ENCODE results near the gene TOR4A. TPM values are rescaled to one million over a fixed set of nuclear protein-coding genes. Genes with fewer than 3 reads are reported as not detected.
"Not testable (repeated sequence)": the region's sequence is repeated elsewhere in the genome, so short reads cannot be mapped to it uniquely, and the experiment has no call there.

Gene TOR4A
- polyA plus RNA-seq, 3 donors: 3.7 to 4.3 (median 4.2) TPM

DNA sequence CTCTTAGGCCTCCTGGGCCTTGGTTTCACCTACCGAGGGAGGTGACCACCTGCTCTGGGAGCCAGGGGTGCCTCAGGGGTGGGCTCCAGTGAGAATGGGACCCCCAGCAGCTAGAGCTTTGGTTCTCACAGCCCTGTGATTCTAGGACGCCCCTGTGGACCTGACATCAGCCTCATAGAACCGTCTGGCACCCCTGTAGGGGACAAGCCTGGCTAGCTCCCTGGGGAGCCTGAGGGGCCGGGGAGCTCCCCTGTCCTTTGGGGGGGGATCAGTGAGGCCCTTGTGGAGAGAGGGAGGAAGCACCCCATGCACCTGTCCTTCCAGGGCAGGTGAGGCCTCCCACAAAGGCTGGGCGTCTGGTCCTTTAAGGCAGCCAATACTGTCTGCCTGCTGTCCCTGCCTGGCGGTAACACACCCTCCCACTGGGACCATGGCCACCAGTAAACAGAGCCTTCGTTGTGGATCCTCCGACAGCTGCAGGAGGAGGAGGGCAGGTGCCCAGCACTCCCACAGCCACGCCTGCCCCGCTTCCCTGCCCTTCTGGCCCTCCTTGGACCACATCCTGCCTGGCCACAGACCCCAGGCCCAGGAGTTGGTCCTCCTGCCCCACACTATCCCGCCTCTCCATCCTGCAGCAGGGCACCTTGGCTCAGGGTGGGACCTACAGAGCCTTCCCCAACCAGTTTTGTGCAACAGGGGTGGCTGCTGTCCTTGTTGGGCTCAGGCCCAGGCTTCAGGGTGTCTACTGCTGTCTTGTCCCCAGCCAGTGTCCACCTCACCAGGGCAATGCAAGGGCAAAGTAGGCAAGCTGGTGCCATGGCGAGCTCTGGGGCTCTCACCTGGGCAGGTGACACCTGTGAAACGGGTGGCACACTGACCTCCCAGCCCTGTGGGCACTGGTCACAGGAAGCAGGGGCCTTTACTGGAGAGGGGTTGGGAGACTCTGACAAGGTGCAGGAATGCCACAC is 39.5 kb upstream of the TOR4A start:
- no peak for DNase-seq (ENCODE audit: low read depth in 3 of 3, low spot score in 2 of 3)

DNA sequence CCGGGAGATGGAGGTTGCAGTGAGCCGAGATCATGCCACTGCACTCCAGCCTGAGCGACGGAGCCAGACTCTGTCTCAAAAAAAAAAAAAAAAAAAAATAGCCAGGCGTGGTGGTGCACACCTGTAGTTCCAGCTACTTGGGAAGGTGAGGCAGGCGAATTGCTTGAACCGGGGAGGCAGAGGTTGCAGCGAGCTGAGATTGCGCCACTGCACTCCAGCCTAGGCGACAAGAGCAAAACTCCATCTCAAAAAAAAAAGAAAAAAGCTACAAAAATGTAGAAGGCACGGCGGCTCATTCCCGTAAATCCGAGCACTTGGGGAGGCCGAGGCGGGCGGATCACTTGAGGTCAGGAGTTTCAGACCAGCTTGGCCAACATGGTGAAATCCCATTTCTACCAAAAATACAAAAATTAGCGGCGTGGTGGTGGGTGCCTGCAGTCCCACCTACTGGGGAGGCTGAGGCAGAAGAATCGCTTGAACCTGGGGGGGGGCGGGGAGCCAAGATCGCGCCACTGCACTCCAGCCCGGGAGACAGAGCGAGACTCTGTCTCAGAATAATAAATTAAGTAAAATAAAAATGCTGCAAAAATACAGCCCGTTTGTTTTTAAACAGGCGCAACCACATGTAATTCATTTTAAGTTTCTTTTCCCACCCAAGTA is 37.9 kb upstream of the TOR4A start:
- not testable (repeated sequence) for DNase-seq (ENCODE audit: low read depth in 3 of 3, low spot score in 2 of 3)

GRCh38 chr9:137240318-137240840 is 37.1 kb upstream of the TOR4A start:
- peak in 1 of 3 donors; percentile 60 for DNase-seq (ENCODE audit: low read depth in 3 of 3, low spot score in 2 of 3)

DNA sequence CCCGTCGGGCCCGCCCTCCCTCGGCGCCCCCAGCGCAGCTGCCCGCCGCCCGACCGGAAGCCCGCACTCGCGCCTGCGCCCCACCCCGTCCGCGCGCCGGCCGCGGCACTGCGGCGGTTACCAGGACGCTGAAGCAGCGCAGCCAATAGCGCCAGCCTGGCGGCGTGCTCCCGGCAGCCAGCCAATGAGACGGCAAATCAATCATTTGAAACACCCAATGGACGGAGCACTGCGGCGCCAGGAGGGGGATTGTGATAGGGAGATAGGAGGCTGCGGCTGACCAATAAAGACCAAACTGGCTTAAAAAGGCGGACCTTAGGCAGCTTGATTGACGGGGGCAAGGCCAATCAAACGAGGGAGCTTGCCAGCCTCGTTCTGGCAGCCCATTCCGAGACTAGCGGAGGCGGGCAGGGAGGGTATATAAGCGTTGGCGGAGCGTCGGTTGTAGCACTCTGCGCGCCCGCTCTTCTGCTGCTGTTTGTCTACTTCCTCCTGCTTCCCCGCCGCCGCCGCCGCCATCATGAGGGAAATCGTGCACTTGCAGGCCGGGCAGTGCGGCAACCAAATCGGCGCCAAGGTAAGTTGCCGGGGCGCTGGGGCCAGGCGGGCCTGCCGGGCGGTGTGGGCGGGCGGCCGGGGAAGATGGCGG is 36.6 kb upstream of the TOR4A start, which contains the start of gene TUBB4B:
TUBB4B (plus strand) TSS at position 447 of the 649 bp plus-strand sequence; CDS start at position 521, 74 bp downstream.
- peak; percentile 97 to 99 (median 98) for DNase-seq (ENCODE audit: low read depth in 3 of 3, low spot score in 2 of 3)

DNA sequence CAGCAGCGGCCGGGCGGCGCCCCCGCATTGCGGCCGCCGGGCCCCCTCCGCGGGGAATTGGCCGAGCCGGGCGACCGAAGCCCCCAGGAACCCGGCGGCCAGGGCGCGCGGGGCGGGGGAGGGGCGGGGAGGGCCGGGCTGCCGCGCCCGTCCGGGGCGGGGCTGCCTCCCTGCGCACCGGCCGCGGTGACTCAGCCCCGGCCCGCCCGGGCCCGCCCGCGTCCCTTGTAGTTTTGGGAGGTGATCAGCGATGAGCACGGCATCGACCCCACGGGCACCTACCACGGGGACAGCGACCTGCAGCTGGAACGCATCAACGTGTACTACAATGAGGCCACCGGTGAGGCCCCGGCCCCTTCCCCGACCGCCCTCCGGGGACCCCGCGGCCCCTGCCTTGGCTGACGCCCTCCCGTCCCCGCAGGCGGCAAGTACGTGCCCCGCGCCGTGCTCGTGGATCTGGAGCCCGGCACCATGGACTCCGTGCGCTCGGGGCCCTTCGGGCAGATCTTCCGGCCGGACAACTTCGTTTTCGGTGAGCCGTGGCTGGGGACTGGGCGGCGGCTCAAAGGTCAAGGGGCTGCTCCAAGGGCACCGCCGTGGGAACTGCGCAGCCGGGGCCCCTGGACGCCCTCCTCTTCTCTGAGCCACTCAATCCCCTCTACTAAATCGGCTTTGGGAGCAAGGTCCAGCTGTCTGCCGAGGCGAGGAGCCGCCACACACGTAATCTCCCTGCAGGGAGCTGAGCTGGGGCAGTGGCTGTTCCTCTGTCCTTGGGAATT is 35.8 kb upstream of the TOR4A start:
- DNase-seq (ENCODE audit: low read depth in 3 of 3, low spot score in 2 of 3): no peak

GRCh38 chr9:137242269-137243203 is 35.0 kb upstream of the TOR4A start:
- DNase-seq (ENCODE audit: low read depth in 3 of 3, low spot score in 2 of 3): no peak

GRCh38 chr9:137243266-137243625 is 34.3 kb upstream of the TOR4A start:
- DNase-seq (ENCODE audit: low read depth in 3 of 3, low spot score in 2 of 3): not testable (repeated sequence)

GRCh38 chr9:137243626-137244485 is 33.7 kb upstream of the TOR4A start:
- no peak for DNase-seq (ENCODE audit: low read depth in 3 of 3, low spot score in 2 of 3)

DNA sequence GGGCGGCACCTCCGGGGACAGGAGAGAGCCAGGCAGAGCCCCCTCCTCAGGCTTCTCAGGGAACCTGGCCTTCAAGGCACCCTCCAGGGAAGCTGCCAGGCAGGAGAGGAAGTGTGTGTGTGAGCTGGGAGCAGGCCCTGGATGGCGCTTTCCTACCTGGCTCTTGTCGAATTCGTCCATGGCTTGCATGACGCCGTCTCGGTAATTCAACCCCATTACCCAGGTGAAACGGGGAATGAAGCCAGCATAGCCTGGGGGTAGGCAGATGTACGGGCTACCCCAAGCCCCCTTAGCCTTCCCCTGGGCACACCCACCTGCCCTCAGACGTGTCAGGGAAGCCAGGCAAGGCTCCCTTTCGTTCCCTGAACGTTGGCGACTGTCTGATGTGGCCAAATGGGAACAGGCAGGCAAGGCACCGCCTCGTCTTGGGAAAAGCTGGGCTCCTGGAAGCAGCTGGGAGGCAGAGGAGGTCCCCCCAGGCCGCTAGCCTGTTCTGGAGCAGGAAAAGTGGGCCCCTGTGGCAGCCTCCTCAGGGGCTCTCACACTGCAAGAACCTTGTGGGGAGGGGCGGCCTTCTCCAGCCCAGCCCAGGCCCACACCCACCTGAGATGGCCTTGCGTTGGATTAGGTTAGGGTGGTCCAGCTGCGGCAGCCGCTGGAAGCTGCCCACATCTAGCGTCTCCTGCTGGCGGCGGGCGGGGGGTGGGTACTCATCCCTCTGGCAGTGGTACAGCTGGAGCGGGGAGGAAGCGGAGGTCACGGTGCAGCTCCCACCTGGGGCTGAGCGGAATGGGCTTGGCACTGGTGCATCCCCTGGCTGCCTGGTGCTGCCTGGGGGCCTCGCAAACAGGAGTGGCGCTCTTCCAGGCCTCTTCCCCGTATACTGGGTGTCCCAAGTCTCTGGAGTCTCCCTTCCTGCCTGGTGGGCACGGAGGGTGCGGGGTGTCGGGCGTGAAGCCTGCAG is 32.8 kb upstream of the TOR4A start:
- no peak for DNase-seq (ENCODE audit: low read depth in 3 of 3, low spot score in 2 of 3)

GRCh38 chr9:137245450-137246421 is 31.8 kb upstream of the TOR4A start:
- no peak for DNase-seq (ENCODE audit: low read depth in 3 of 3, low spot score in 2 of 3)

- DNase-seq (ENCODE audit: low read depth in 3 of 3, low spot score in 2 of 3): no peak
Observed at GRCh38 chr9:137247135-137247915, 30.2 kb upstream of the TOR4A start.

- DNase-seq (ENCODE audit: low read depth in 3 of 3, low spot score in 2 of 3): no peak
Observed at GRCh38 chr9:137247916-137248175, 29.7 kb upstream of the TOR4A start.

DNA sequence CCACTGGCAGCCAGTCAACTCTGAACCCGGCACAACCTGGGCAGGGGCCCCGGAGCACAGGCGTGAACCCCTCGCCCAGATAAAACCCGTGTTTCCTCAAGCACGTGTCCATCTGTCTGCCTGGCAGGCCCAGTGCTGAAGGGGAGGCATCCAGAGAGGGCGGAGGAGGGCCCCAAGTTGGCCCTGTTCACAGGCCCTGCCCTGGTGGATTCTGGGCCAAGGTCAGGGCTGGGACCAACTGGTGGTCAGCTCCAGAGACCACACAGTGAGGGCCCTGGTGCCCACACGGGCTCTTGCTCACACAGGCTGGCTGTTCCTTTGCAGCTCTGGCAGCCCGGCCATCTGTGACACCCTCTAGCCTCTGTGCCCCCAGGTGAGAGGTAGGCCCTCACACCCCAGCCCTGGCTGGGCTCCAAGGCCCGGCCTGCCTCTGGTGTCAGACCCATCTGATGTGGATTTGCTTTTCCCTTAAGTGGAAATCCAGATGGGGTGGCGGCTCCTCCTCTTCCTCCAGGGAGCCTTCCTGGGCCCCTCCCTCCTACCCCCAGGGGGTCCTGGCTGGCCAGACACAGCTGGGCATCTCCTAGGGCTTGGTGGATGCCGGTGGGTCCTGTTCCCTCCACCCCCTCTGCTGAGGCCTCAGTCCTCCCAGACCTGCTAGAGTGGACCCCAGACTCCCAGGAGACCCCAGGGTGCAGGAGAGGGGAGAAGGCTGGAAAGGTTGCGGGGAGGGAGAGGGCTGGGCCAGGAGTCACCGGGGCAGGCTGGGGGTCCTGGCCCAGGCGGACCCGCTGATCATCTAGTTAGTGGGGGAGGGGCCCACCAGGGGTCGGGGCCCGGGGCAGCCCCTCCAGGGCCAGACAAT is 27.0 kb upstream of the TOR4A start:
- DNase-seq (ENCODE audit: low read depth in 3 of 3, low spot score in 2 of 3): no peak

GRCh38 chr9:137251194-137251461 is 26.4 kb upstream of the TOR4A start, which contains the start of gene STPG3:
STPG3 (plus strand) TSS chr9:137251286; CDS start chr9:137251287, 1 bp downstream.
- no peak for DNase-seq (ENCODE audit: low read depth in 3 of 3, low spot score in 2 of 3)

Measured in right renal cortex interstitium (tissue), 3 donors.